Activated T-helper 9 cell treated with anti-CD3 and anti-CD28 coated beads, Interleukin-2, amount 50 U/mL, for 16 hours (primary cell): Measurements from ENCODE around the gene TNS1.
"Not testable (repeated sequence)": the region's sequence is repeated elsewhere in the genome, so short reads cannot be mapped to it uniquely, and the experiment has no call there.

ENCODE experiments used
- DNase-seq: peaks from one replicate; pipeline ENCODE4 v3.0.0-alpha.2; 2020; ENCODE audit warnings: low read depth

TNS1 gene

DNA sequence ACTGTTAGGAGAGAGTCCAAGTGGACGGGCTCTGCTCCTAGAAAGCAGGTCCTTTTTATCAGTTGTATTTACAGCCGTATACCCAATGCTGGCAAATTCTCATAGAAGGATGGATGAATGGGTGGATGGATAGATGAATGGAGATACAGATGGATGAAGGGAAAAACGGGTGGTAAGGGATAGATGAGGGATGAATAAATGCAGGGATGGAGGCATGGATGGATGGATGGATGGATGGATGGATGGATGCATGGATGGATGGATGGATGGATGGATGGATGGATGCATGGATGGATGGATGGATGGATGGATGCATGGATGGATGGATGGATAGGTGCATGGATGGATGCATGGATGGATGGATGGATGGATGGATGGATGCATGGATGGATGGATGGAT is 193.8 kb downstream of the TNS1 start:
- not testable (repeated sequence) for DNase-seq

DNA sequence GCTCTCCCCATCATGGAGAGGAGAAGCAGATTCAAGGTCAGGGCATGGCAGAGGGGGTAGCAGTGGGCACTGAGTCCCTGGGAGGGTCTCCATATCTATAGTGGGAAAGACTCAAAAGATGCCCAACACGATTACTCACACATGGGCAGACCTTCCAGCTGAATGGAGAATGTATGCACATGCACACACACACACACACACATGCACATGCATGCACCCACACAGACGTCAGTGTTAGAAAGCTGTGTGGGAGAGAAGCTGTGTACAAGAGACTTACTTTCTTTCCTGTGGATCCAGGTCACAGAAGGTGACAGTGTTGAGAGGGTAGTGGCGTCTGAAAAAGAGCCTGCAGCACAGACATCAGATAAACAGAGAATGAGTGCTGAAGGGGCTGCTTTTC is 194.5 kb downstream of the TNS1 start:
- DNase-seq: no peak

- no peak for DNase-seq
These were observed 195.0 kb downstream of the TNS1 start for GRCh38 chr2:217807753-217808152.

DNA sequence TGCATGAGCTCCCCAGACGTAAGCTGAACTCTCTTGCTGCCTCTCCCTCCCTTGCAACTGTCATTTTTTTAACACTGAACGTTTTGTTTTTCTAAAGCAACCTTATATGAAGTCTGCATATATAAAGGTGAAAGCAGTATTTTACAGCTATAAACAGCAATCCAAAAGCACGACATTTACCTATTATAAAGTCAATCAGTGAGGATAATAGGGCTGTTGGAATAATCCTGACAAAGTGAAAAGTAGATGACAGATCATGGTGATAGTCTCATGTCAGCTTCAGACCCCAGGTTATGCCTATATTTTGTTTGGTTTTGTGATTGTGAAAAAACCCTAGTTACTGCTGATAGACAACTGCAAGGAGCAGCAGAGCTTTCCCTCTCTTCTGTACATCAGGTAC is 195.8 kb downstream of the TNS1 start:
- no peak for DNase-seq

GRCh38 chr2:217806482-217806765 is 196.4 kb downstream of the TNS1 start:
- DNase-seq: no peak

- DNase-seq: no peak
These were observed 196.9 kb downstream of the TNS1 start for GRCh38 chr2:217805668-217806481.

DNA sequence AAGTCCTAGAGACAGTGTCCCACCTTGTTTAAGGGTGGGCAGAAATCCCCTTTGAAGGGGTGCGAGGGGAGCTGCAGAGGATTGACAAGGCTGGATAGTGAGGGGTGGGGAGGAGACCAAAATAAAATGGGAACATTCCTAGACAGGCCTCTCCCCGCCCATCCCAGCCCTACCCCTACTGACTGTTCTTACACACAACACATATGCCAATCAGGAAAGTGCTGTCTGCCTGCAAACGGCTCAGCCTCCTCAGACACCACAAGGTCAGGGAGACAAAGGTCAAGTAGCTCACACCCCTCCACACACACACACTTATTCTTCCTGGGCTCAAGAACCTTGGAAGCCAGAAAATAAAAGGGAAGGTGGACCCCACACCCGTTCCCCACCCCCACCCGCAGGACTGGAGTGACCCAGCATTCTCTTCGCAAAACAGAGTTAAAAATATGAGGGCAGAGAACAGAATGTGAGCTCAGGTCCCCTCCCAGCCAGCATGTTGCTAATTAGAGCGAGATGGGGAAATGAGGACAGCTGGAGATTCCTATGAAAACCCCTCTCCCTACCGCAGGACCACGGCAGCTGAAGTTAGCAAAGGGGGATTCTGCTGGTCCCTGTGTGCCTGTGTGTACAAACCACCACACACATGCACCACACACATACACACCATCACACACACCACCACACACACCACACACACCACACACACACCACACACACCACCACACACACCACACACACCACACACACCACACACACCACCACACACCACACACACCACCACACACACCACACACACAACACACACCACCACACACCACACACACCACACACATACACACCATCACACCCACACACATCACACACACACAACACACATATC is 197.8 kb downstream of the TNS1 start:
- no peak for DNase-seq

DNA sequence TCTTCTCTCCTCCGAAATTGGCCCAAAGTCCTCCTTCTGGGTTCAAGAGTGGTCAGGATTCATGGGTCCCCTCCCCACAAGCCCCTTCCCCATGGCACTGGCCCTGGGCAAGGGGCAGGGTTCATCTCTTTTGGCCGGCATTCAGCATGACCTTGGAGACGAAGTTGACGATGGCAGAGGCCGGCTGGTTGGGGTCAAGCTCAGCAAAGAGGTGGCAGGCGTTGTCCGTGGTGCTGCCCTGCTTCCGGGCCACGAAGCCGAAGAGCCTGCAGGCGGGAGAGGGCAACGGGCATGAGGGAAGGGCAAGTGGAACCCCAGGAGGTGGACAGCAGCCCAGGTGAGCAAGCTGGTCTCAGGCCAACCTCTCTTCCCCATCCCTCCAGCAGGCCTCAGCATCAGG is 198.5 kb downstream of the TNS1 start:
- DNase-seq: no peak

DNA sequence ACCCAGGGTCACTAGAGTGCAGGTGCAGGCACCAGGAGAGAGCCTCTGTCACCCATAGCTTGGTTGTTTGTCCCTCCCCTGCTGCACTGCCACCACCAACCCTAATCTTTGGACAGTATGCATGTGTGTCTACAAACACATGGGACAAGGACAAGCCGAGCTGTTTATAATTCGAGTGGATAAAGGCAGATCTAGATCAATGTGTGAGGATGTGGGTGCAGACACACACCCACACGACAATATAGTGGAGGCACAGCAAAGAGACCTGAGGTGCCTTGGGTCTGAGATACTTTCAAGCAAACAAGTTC is 199.2 kb downstream of the TNS1 start:
- no peak for DNase-seq

- no peak for DNase-seq
These were observed 199.7 kb downstream of the TNS1 start for GRCh38 chr2:217802876-217803652.

- DNase-seq: no peak
These were observed 200.5 kb downstream of the TNS1 start for GRCh38 chr2:217802266-217802665.

DNA sequence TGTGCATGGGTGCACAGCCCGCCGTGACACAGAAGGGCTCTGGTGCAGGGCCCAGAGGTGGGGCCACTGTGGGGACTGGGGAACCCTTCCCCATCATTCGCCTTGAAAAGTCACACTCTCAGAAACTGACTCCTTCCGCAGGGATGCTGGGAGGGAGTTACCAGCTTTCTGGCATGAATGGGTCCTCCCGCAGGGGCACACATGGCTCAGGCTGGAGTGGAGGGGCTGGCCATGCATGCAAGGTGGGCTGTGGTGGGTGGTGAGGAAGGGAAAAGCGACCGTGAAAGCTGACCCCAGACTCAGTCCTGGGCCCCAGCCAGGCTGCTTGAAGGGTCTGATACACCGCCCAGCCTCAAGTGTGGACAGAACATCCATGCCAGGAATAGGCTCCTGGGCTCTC is 201.1 kb downstream of the TNS1 start:
- DNase-seq: no peak

DNA sequence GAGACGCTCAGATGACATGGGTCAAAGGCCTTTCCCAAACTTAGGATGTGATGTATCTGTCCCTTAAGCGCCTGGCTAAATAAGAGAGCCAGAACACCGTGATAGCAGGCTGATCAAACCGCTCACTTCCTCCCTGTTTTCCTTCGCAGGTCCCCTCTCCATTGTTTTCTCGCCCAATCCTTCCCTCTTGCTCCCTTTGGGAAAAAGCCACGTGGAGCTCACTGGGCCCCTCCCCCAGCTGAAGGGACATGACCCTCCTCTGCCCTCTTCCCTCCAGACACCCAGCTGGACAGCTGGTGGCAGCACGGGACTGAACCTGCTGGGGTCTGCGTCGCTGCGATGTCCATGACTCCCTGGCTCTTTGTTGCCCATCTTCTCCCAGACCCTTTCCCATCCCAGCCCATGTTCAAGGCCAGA is 201.7 kb downstream of the TNS1 start:
- no peak for DNase-seq

DNA sequence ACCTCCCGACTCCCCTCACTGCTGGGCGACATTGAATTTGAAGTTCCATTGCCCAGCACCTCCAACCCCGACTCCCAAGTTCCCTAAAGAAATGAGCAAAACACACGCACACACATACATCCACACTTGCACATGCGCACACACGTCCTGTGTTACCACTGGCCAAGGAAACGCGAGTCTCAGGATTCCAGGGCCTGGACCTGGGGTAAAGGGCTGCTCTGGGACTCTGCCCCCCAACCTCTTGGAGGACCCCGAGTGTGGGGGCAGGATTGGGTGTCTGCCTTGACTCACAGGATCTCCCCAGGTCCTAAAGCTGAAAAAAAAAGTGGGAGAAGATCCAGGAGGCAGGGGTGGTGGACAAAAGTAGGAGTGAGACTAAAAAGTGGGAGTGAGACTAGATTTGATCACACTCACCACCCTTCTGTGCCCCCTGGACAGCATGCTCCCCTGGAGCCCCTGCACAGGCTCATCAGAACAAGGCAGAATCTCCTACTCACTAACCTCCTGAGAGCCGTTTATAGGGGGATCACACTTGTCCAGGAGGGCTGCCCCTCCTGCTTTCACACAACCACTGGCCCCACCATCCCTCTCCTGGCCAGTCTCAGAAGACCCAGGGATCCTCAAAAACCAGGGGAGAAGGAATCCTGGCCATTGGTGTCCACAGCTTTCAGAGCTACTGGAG is 202.2 kb downstream of the TNS1 start:
- DNase-seq: no peak

GRCh38 chr2:217799563-217800432 is 203.0 kb downstream of the TNS1 start:
- DNase-seq: no peak

DNA sequence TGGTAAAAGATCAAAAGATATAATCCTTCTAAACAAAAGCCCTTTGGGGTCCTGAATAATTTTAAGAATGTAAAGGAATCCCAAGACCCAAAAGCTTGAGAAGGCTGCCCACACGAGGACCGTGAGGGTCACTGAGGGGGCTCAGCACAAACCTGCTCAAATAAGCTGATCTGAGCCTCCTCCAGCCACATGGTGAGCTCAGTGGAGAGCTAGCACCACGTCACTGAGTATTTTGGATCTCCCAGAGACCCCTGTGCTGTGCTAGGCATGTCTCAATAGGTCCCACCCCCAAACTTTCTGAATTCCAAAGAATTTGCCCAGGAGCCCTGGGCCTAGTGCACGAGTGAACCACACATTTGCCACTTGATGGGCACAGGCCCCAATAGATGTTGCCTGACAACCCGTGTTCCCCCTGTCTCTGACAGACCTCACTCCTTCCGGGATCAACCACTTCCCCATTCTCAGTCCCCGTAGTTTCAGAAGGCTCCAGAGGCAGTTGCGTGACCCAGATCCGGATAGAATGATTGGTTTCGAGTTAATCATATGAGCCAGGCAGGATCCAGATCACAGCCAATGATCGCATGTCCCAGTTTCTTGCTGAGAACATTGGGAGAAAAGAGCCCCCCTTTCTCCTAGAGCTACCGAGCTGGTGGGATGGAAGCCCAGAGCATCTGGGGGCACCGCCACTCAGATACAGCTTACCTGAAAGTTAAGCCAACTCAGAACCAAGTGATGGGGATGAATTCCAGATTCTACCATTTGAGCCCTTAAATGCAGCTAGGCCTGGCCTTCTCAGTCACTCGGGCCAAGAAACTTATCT is 203.8 kb downstream of the TNS1 start:
- no peak for DNase-seq

- no peak for DNase-seq
These were observed 204.6 kb downstream of the TNS1 start for GRCh38 chr2:217798191-217798590.

- DNase-seq: no peak
These were observed 205.1 kb downstream of the TNS1 start for GRCh38 chr2:217797661-217798069.

DNA sequence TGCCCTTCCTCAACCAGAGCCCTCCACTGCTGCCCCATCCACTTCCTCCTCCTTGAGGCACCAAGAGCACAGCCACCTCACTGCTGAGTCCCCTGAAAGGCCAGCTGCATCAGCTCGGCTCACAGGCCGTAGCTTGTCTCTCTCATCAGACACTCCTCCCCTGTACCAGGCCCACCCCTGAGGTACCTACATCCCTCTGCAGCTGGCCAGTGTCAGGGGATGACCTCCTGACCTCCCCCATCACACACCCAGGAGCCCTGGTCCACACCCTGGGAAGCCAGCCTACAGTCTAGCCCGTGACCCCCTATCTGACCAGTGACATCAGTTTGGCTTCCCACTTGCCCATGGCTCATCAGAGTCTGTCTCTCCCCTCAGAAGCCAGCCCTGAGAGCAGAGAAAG is 205.6 kb downstream of the TNS1 start:
- no peak for DNase-seq

DNA sequence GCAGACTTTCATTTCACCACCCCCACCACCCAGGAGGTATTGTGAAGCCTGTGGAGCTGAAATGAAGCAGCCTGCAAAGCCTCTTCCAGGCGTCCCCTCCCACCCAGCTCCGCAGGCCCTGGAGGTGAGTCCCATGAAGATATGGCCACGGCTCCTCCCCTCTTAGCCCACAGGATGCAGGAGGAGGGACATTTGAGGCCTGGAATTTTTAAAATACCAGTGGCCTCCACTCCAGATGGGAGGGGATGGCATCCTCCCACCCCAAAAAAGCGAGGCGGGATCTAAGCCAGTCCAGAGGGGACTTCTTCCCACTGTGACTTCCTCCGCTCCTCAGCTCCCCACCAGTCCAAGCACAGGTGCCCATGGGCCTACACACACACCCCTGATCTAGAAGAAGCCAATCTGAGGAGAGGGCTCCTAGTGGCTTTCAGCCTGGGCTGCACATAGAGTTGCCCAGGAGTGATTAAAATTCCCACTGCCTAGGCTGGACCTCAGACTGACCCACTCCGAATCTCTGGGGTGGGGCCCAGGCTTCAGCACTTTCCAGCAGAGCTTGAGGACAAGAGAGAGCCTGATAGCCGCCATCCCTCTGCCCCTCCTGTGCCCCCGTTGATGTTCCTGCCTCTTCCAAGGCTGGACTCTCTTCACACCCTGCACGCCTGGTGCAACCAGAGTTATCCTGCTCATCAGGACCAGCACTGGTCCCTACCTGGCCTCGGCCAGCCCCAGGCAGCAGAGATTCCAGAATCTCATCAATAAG is 206.9 kb downstream of the TNS1 start:
- no peak for DNase-seq
